Liver (tissue), 9 donors: ENCODE measurements around the gene RNF212. TPM values are rescaled to one million over a fixed set of nuclear protein-coding genes. Genes with fewer than 3 reads are reported as not detected.

Experiments used
- DNase-seq: peaks from one replicate; pipeline ENCODE4 v3.0.0-alpha.2; 2017; ENCODE audit warnings: low spot score
- H3K27ac ChIP-seq, 2 donors: one replicate each; pipeline ENCODE4 v1.7.0; 2013; ENCODE audit warnings: inconsistent platforms in 2 of 2, low read length in 2 of 2, control low read depth in 1 of 2, low read depth in 1 of 2, mild to moderate bottlenecking in 1 of 2
- H3K27me3 ChIP-seq, 4 donors: one replicate each; pipeline versions ENCODE4 v1.6.1 to v1.7.0; 2013; ENCODE audit warnings: low read length in 3 of 4, inconsistent platforms in 1 of 4, mild to moderate bottlenecking in 1 of 4, moderate library complexity in 1 of 4; ENCODE audit not compliant: control insufficient read depth in 4 of 4, insufficient read depth in 4 of 4
- H3K36me3 ChIP-seq, 4 donors: one replicate each; pipeline versions ENCODE4 v1.6.1 to v1.7.0; 2013; ENCODE audit warnings: low read length in 3 of 4, mild to moderate bottlenecking in 3 of 4, low read depth in 1 of 4, moderate library complexity in 1 of 4; ENCODE audit not compliant: control insufficient read depth in 4 of 4, insufficient read depth in 3 of 4
- H3K4me1 ChIP-seq, 4 donors: one replicate each; pipeline versions ENCODE4 v1.6.1 to v1.7.0; 2013; ENCODE audit warnings: low read length in 3 of 4, mild to moderate bottlenecking in 3 of 4, moderate library complexity in 1 of 4; ENCODE audit not compliant: control insufficient read depth in 4 of 4, insufficient read depth in 4 of 4
- H3K4me3 ChIP-seq, 3 donors: one replicate each; pipeline versions ENCODE4 v1.6.1 to v1.7.0; 2013; ENCODE audit warnings: low read length in 3 of 3, control low read depth in 1 of 3, low read depth in 1 of 3, mild to moderate bottlenecking in 1 of 3
- H3K9ac ChIP-seq, 2 donors: one replicate each; pipeline ENCODE4 v1.7.0; 2013; ENCODE audit warnings: low read length in 2 of 2, mild to moderate bottlenecking in 2 of 2, moderate library complexity in 2 of 2, control low read depth in 1 of 2, low read depth in 1 of 2
- H3K9me3 ChIP-seq, 4 donors: one replicate each; pipeline versions ENCODE4 v1.6.1 to v1.7.0; 2013; ENCODE audit warnings: low read length in 3 of 4; ENCODE audit not compliant: control insufficient read depth in 4 of 4
- EGR1 ChIP-seq, 2 donors: IDR thresholded peaks; 2 replicates each; pipeline ENCODE4 v1.6.1; 2016 to 2018; ENCODE audit warnings: antibody characterized with exemption in 2 of 2, low read depth in 2 of 2
- FOXA1 ChIP-seq: IDR thresholded peaks from 2 replicates; pipeline ENCODE4 v1.6.1; 2016; ENCODE audit warnings: antibody characterized with exemption
- GABPA ChIP-seq, 2 donors: IDR thresholded peaks in 1 of 2; conservative IDR thresholded peaks in 1 of 2; 2 replicates each; pipeline ENCODE4 v1.6.1; 2016; ENCODE audit warnings: antibody characterized with exemption in 2 of 2, mild to moderate bottlenecking in 1 of 2, moderate library complexity in 1 of 2
- HNF4G ChIP-seq: IDR thresholded peaks from 2 replicates; pipeline ENCODE4 v1.6.1; 2016; ENCODE audit warnings: antibody characterized with exemption
- JUND ChIP-seq, 2 donors: IDR thresholded peaks; 2 replicates each; pipeline ENCODE4 v1.6.1; 2016; ENCODE audit warnings: antibody characterized with exemption in 2 of 2
- NR2F2 ChIP-seq: IDR thresholded peaks from 2 replicates; pipeline ENCODE4 v1.6.1; 2016; ENCODE audit warnings: antibody characterized with exemption
- RAD21 ChIP-seq, 2 donors: IDR thresholded peaks; 2 replicates each; pipeline ENCODE4 v1.6.1; 2016; ENCODE audit warnings: antibody characterized with exemption in 2 of 2, mild to moderate bottlenecking in 2 of 2
- WGBS: extraction: QIAGEN DNeasy Blood & Tissue Kit; methylation state at CpG from one replicate; pipeline ENCODE4 v1.1.7; 2013; 5-methylcytosine and 5-hydroxymethylcytosine counted together
- polyA plus RNA-seq, 2 donors: library from polyadenylated mRNA; stranded (reverse) in 1 of 2; unstranded in 1 of 2; fragments of 200-250 nt in 1 of 2; fragments of >200 nt in 1 of 2; fragmentation: Nextera tagmentation in 1 of 2; extraction: Ambion mirVana in 1 of 2; gene quantifications; one replicate each; pipeline versions ENCODE4 v1.2.1 to v1.2.3, GENCODE V29; 2013 to 2015
- total RNA-seq, 2 donors: library from RNA; depleted of rRNA; stranded (reverse); fragments of >200 nt; gene quantifications; one replicate each; pipeline ENCODE4 v1.2.3, GENCODE V29; 2014
- TF ChIP-seq, protein P1 (sequence below): IDR thresholded peaks from 2 replicates; pipeline ENCODE4 v1.6.1; 2016; ENCODE audit warnings: antibody characterized with exemption, mild to moderate bottlenecking
- TF ChIP-seq, protein P2 (sequence below): IDR thresholded peaks from 2 replicates; pipeline ENCODE4 v1.6.1; 2016; ENCODE audit warnings: antibody characterized with exemption
- donor health status: healthy.
- donor health status: healthy.
- donor health status: healthy.
- donor health status: healthy.
- donor health status: healthy.

Gene RNF212
- total and polyA plus RNA-seq, 4 donors: 0.32 to 0.47 (median 0.38) TPM; not detected in 1

DNA sequence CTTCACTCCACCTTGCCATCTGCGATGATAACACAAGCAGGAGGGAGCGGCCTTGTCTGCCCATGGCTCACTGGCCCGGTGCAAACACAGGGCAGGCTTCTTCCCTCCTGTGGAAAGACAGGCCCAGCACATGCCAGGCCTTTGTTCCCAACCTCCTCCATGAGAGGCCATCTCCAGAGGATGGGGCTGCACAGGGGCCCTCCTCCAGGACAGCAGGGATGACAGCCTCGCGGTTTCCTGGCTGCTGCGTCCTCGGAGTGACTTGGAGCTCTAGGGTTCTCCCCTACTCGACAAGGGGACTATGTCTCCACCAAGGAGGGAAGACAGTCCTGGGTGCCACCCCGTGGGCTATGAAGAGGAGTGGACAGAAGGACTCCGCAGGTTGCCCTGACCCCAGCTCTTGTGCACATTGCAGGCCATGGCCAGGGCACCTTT is 21.8 kb downstream of the RNF212 start:
- TF ChIP-seq FOXA1: no peak
- TF ChIP-seq GABPA (IDR thresholded peaks at IDR 0.05 in 1 of 2, conservative IDR thresholded peaks at IDR 0.05 in 1 of 2): no peak
- Histone ChIP-seq H3K27ac (no peak overlapping the region), H3K27me3 (no peaks in the 10 kb centered on the region), H3K9ac (no peak overlapping the region), H3K4me1 (peaks cover 0 to 10% (median 6%) of the 10 kb centered on the region in 4 donors), H3K36me3 (no peaks in the 10 kb centered on the region), H3K9me3 (peaks cover 0 to 6% (median 1%) of the 10 kb centered on the region in 4 donors), H3K4me3 (no peak overlapping the region)
- no peak for DNase-seq
- WGBS: 93% methylated on average over 10 of the region's 10 CpGs

DNA sequence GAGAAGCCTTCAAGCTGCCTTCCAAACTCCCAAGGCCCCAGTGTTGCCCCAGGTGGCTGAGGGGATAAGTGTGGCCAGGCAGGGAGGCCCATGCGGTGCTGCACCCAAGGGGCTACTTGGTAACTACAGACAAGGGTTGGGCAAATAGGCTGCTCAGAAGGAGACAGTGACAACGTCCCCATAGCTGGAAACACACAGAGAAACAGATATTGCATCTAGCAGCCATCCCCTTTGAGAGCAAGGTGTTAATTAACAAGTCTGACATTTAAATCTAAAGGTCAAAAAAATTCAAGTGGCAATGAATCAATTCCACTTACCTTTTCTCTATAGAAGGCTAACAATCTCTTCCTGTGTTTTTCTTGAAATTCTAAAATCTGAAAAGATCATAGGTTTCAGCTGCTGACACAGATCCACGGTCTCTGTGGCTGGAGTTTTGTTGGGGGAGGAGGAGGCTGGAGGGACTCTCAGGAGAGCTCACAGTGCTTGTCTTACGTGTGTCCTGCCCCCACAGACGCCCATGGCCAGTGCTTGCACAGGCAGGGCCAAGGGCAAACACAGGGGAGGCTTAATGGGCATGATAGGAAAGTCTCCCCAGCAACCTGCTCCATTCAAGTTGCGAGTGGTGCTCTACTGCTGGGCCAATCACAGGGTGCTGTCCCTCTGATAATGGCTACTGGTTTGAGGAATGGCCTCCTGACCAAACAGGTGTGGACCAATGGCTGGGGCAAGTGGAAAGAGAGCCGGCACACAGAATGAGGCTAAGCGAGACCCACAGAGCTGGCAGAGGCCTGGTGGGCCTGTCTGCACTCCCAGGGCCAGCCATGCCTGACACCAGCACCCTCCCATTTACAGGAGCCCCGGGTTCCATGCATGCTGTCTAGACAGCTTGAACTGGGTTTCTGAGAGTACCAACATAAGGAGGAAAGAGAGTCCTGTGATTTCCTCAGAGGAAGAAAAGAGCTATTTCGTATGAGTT is 22.6 kb downstream of the RNF212 start:
- no peak for DNase-seq
- H3K36me3 ChIP-seq: no peaks in the 10 kb centered on the region

DNA sequence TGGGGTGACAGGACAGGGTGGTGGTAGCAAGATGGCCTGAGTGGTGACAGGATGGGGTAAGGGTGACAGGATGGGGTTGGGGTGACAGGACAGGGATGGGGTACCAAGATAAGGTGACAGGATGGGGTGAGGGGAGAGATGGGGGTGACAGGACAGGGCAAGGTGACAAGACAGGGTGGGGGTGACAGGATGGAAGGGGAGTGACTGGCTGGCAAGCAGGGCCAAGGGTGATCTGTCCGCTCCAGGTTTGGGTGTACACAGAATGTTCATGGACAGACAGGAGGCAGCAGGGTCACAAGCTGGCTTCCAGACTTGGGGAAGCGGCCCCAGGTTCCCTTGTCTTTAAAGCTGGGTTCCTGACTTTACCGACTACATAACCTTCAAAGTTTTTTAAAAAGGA is 23.3 kb downstream of the RNF212 start:
- Histone ChIP-seq H3K9me3 (peaks cover 0 to 6% (median 1%) of the 10 kb centered on the region in 4 donors), H3K4me1 (peaks cover 0 to 10% (median 6%) of the 10 kb centered on the region in 4 donors), H3K27ac (no peak overlapping the region), H3K27me3 (no peaks in the 10 kb centered on the region), H3K9ac (no peak overlapping the region), H3K4me3 (no peak overlapping the region), H3K36me3 (no peaks in the 10 kb centered on the region)
- TF ChIP-seq, protein P1, sequence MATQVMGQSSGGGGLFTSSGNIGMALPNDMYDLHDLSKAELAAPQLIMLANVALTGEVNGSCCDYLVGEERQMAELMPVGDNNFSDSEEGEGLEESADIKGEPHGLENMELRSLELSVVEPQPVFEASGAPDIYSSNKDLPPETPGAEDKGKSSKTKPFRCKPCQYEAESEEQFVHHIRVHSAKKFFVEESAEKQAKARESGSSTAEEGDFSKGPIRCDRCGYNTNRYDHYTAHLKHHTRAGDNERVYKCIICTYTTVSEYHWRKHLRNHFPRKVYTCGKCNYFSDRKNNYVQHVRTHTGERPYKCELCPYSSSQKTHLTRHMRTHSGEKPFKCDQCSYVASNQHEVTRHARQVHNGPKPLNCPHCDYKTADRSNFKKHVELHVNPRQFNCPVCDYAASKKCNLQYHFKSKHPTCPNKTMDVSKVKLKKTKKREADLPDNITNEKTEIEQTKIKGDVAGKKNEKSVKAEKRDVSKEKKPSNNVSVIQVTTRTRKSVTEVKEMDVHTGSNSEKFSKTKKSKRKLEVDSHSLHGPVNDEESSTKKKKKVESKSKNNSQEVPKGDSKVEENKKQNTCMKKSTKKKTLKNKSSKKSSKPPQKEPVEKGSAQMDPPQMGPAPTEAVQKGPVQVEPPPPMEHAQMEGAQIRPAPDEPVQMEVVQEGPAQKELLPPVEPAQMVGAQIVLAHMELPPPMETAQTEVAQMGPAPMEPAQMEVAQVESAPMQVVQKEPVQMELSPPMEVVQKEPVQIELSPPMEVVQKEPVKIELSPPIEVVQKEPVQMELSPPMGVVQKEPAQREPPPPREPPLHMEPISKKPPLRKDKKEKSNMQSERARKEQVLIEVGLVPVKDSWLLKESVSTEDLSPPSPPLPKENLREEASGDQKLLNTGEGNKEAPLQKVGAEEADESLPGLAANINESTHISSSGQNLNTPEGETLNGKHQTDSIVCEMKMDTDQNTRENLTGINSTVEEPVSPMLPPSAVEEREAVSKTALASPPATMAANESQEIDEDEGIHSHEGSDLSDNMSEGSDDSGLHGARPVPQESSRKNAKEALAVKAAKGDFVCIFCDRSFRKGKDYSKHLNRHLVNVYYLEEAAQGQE: no peak
- TF ChIP-seq FOXA1: no peak
- no peak for DNase-seq
- WGBS: 97% methylated on average over 3 of the region's 3 CpGs

More for the DNA sequence above, 22.6 kb downstream of the RNF212 start:
- 90% methylated on average over 10 of the region's 10 CpGs for WGBS
- H3K9me3 ChIP-seq: peaks cover 0 to 6% (median 1%) of the 10 kb centered on the region in 4 donors
- H3K4me1 ChIP-seq: peaks cover 0 to 10% (median 6%) of the 10 kb centered on the region in 4 donors
- H3K4me3 ChIP-seq: no peak overlapping the region
- no peak overlapping the region for H3K27ac ChIP-seq
- H3K9ac ChIP-seq: no peak overlapping the region
- no peak for TF ChIP-seq RAD21 (IDR thresholded peaks at IDR 0.05)
- TF ChIP-seq EGR1 (IDR thresholded peaks at IDR 0.05; ENCODE audit: low read depth in 2 of 2): no peak
- TF ChIP-seq FOXA1: no peak
- TF ChIP-seq NR2F2: no peak
- TF ChIP-seq, protein P2, sequence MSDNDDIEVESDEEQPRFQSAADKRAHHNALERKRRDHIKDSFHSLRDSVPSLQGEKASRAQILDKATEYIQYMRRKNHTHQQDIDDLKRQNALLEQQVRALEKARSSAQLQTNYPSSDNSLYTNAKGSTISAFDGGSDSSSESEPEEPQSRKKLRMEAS: no peak
- no peak for TF ChIP-seq HNF4G
- no peak for TF ChIP-seq GABPA (IDR thresholded peaks at IDR 0.05 in 1 of 2, conservative IDR thresholded peaks at IDR 0.05 in 1 of 2)
- TF ChIP-seq JUND (IDR thresholded peaks at IDR 0.05): no peak
- no peaks in the 10 kb centered on the region for H3K27me3 ChIP-seq
